K562 (cell line): ENCODE results near the gene PHF20. TPM values are rescaled to one million over a fixed set of nuclear protein-coding genes. Genes with fewer than 3 reads are reported as not detected.

Experiments
- ATAC-seq: fragments of 200-7000 bp; cut with Tn5 transposase; 3 replicates; pipeline ENCODE4 v1.9.1; 2020; ENCODE audit warnings: moderate library complexity
- BruUV-seq: library from RNA; stranded (reverse); fragments of 400-500 nt; replicated peaks from 2 replicates; lab custom pipeline; 2021; lab: Mats Ljungman, UMichigan
- CTCF ChIA-PET: fragments of 300-600 bp; formaldehyde crosslinking; extraction: SDS; loops from one replicate; lab custom pipeline; 2021; ENCODE audit warnings: low intra/inter-chr PET ratio; lab: Yijun Ruan, JAX
- POLR2A ChIA-PET: fragments of 300-600, 350-650 bp; sonication (Branson Sonifier 250); formaldehyde crosslinking; extraction: SDS; loops from one replicate; lab custom pipeline; 2021; ENCODE audit warnings: antibody characterized with exemption, inconsistent platforms; lab: Yijun Ruan, JAX
- DNase-seq, 4 experiments: peaks; one replicate each; pipeline versions ENCODE4 v3.0.0 to v3.0.0-alpha.2; 2011 to 2018; ENCODE audit warnings: low spot score in 3 of 4, mixed read lengths in 3 of 4; ENCODE audit errors: extremely low read depth in 1 of 4
- FAIRE-seq: peaks from 2 replicates; lab custom pipeline; 2011; peaks lifted over from hg19 to GRCh38; lab: Jason Lieb, UNC
- H2AFZ ChIP-seq: 2 replicates; pipeline ENCODE4 v1.6.0; 2011; ENCODE audit warnings: low read depth, low read length, control low read depth, inconsistent platforms
- H3K27ac ChIP-seq: fragments of 200-600 bp; 3 replicates; pipeline ENCODE4 v1.8.0; 2011; ENCODE audit warnings: low read depth, mild to moderate bottlenecking, control low read depth, inconsistent platforms, low read length, moderate library complexity, mixed read lengths; ENCODE audit errors: extremely low read depth
- H3K27me3 ChIP-seq, 2 experiments: fragments of 300-600 bp in 1 of 2; 2 replicates in 1 of 2; 3 replicates in 1 of 2; pipeline versions ENCODE4 v1.6.0 to v1.8.0; 2011; ENCODE audit warnings: inconsistent platforms in 2 of 2, low read length in 2 of 2, mild to moderate bottlenecking in 1 of 2, mixed read lengths in 1 of 2, moderate library complexity in 1 of 2; ENCODE audit not compliant: control insufficient read depth in 2 of 2, insufficient read depth in 2 of 2
- H3K36me3 ChIP-seq: fragments of 300-600 bp; 3 replicates; pipeline ENCODE4 v1.8.0; 2011; ENCODE audit warnings: mild to moderate bottlenecking, low read length, inconsistent platforms; ENCODE audit not compliant: control insufficient read depth, insufficient read depth
- H3K4me1 ChIP-seq, 2 experiments: fragments of 200-600 bp in 1 of 2; replicated peaks in 1 of 2; 2 replicates in 1 of 2; 3 replicates in 1 of 2; pipeline versions ENCODE4 v1.5.1 to v1.8.0; 2011; ENCODE audit warnings: inconsistent platforms in 2 of 2, low read length in 2 of 2, mild to moderate bottlenecking in 1 of 2, mixed read lengths in 1 of 2, moderate library complexity in 1 of 2; ENCODE audit not compliant: control insufficient read depth in 2 of 2, insufficient read depth in 2 of 2
- H3K4me2 ChIP-seq: 2 replicates; pipeline ENCODE4 v1.6.1; 2011; ENCODE audit warnings: low read length, control low read depth, inconsistent platforms, mixed read lengths; ENCODE audit not compliant: insufficient read depth
- H3K4me3 ChIP-seq: fragments of 200-600 bp; sonication (generic), shearing (Covaris generic); 2 replicates; pipeline ENCODE4 v1.5.1; 2016; ENCODE audit warnings: control low read depth, inconsistent platforms
- H3K79me2 ChIP-seq: fragments of 200-600 bp; 3 replicates; pipeline ENCODE4 v1.8.0; 2011; ENCODE audit warnings: low read length, inconsistent platforms; ENCODE audit not compliant: control insufficient read depth, insufficient read depth
- H3K9ac ChIP-seq, 2 experiments: 2 replicates each; pipeline versions ENCODE4 v1.6.0 to v1.6.1; 2011; ENCODE audit warnings: low read depth in 2 of 2, low read length in 2 of 2, control low read depth in 1 of 2, inconsistent platforms in 1 of 2, mild to moderate bottlenecking in 1 of 2, mixed read lengths in 1 of 2; ENCODE audit not compliant: insufficient read depth in 1 of 2
- H3K9me1 ChIP-seq: one replicate; pipeline ENCODE4 v1.6.0; 2011; ENCODE audit warnings: inconsistent platforms, mild to moderate bottlenecking, low read length, moderate library complexity; ENCODE audit not compliant: control insufficient read depth, insufficient read depth
- H3K9me3 ChIP-seq: replicated peaks from 2 replicates; pipeline ENCODE4 v1.5.1; 2011; ENCODE audit warnings: low read depth, low read length, inconsistent platforms; ENCODE audit not compliant: control insufficient read depth, insufficient read depth
- H4K20me1 ChIP-seq: replicated peaks from 2 replicates; pipeline ENCODE4 v1.6.1; 2011; ENCODE audit warnings: low read length, inconsistent platforms, mixed read lengths; ENCODE audit not compliant: control insufficient read depth, insufficient read depth
- DNMT1 ChIP-seq: fragments of 450-650 bp; IDR thresholded peaks from 2 replicates; pipeline ENCODE4 v1.6.1; 2016; ENCODE audit warnings: antibody characterized with exemption, mild to moderate bottlenecking
- OTX1 ChIP-seq: fragments of 450-650 bp; formaldehyde crosslinking; IDR thresholded peaks from 2 replicates; pipeline ENCODE4 v1.4.0; 2022; ENCODE audit warnings: mild to moderate bottlenecking
- POLR2H ChIP-seq: IDR thresholded peaks from 2 replicates; pipeline ENCODE4 v1.6.1; 2016; ENCODE audit warnings: missing genetic modification characterization, low read depth, mild to moderate bottlenecking, control low read depth, missing compliant biosample characterization, moderate library complexity
- ZNF695 ChIP-seq: fragments of 450-650 bp; formaldehyde crosslinking; IDR thresholded peaks from 2 replicates; pipeline ENCODE4 v1.4.0; 2020; ENCODE audit warnings: mild to moderate bottlenecking, moderate library complexity
- in situ Hi-C: fragments of 300-500 bp; cut with MboI; formaldehyde crosslinking; loops from 4 replicates; pipeline ENCODE4 v1.15.0; 2018; ENCODE audit warnings: inconsistent platforms, mixed read lengths
- intact Hi-C: fragments of 100-400 bp; cut with micrococcal nuclease; formaldehyde crosslinking; loops from 2 replicates; pipeline ENCODE4 v1.14.2; 2022
- polyA plus RNA-seq, 8 experiments: library from polyadenylated mRNA; depleted of rRNA in 4 of 8; stranded (reverse) in 5 of 8; unstranded in 3 of 8; fragments of >200 nt; fragmentation: Nextera tagmentation in 2 of 8; fragmentation: Illumina TruSeq in 1 of 8; extraction: Ambion mirVana in 2 of 8; extraction: Trizol in 1 of 8; gene quantifications; 2 replicates each; pipeline versions ENCODE4 v1.2.1 to v1.2.3, GENCODE V29; 2011 to 2014; ENCODE audit warnings: inconsistent platforms in 1 of 8, missing spikeins in 1 of 8
- total RNA-seq, 7 experiments: library from RNA; depleted of rRNA in 6 of 7; stranded (reverse); fragments of >200 nt in 6 of 7; fragmentation: Illumina TruSeq in 2 of 7; extraction: Trizol in 2 of 7; gene quantifications; 2 replicates each; pipeline versions ENCODE4 v1.2.1 to v1.2.3, GENCODE V29; 2011 to 2021; ENCODE audit warnings: low replicate concordance in 1 of 7
- TF ChIP-seq, protein P1 (sequence below), 2 experiments: IDR thresholded peaks; 2 replicates each; pipeline ENCODE4 v1.6.1; 2011; ENCODE audit warnings: borderline replicate concordance in 1 of 2, control low read depth in 1 of 2, low read depth in 1 of 2, low read length in 1 of 2, mild to moderate bottlenecking in 1 of 2, mixed read lengths in 1 of 2, moderate library complexity in 1 of 2; ENCODE audit not compliant: insufficient read depth in 1 of 2, insufficient read length in 1 of 2, poor library complexity in 1 of 2, severe bottlenecking in 1 of 2; ENCODE audit errors: extremely low read depth in 1 of 2

The PHF20 gene
- total and polyA plus RNA-seq, 9 of the 15 experiments (the other 6 are each of a cell fraction or from before 2014, with no cell fraction given) = 49.9 to 196 (median 70.7) TPM

GRCh38 chr20:35956616-35957015 is 184.8 kb downstream of the PHF20 start:
- DNase-seq (no peak), ATAC-seq (no peak), FAIRE-seq (no peak)
- POLR2A ChIA-PET = interaction anchor here (1.0 to 1.2 kb wide), 2 partner anchors 14 to 214 kb away, joined by 3 to 5 read pairs; partner anchors contain the start of gene RBM39
- no peaks in the 10 kb centered on the region for H3K27me3 ChIP-seq
- no peaks in the 10 kb centered on the region for H3K9me1 ChIP-seq
- peaks cover 12% of the 10 kb centered on the region; the same call in 2 of the 3 replicates for H3K36me3 ChIP-seq
- intact Hi-C loops = no loop called here
- peaks cover 9 to 16% of the 10 kb centered on the region in 2 experiments; a peak in 4 of 5 replicates for H3K4me1 ChIP-seq
- H3K9ac ChIP-seq = peak overlapping the region in 1 of 2 experiments; percentile 11; a peak in 1 of 4 replicates
- BruUV-seq = no TSS peak
- no peak overlapping the region for H3K27ac ChIP-seq
- H2AFZ ChIP-seq = no peak overlapping the region
- in situ Hi-C loops = no loop called here
- no peak for TF ChIP-seq POLR2H (tag)
- no peak for TF ChIP-seq ZNF695
- TF ChIP-seq OTX1 (CRISPR knock-in tag) = no peak
- no peak for TF ChIP-seq DNMT1
- TF ChIP-seq, protein P1, sequence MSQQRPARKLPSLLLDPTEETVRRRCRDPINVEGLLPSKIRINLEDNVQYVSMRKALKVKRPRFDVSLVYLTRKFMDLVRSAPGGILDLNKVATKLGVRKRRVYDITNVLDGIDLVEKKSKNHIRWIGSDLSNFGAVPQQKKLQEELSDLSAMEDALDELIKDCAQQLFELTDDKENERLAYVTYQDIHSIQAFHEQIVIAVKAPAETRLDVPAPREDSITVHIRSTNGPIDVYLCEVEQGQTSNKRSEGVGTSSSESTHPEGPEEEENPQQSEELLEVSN (IDR thresholded peaks at IDR 0.05; ENCODE audit: borderline replicate concordance in 1 of 2, extremely low read depth in 1 of 2, insufficient read depth in 1 of 2, insufficient read length in 1 of 2, low read depth in 1 of 2, low read length in 1 of 2, poor library complexity in 1 of 2, severe bottlenecking in 1 of 2) = no peak
- CTCF ChIA-PET = no interaction called here
- no peak overlapping the region for H3K4me3 ChIP-seq
- H3K4me2 ChIP-seq = no peak overlapping the region
- H4K20me1 ChIP-seq = 0 out of 2 replicates have a peak, but pooled peaks cover 3% of the 10 kb centered on the region
- H3K9me3 ChIP-seq = no peaks in the 10 kb centered on the region
- H3K79me2 ChIP-seq = peaks cover 31% of the 10 kb centered on the region
